GM21360 (cell line): Measurements from ENCODE around the gene HKDC1.
A peak's percentile ranks its signal among the peaks of the same experiment; 100 is the strongest.
"Not testable (repeated sequence)": the region's sequence is repeated elsewhere in the genome, so short reads cannot be mapped to it uniquely, and the experiment has no call there.

Source experiments
- ATAC-seq: cut with Tn5 transposase; IDR thresholded peaks from one replicate; pipeline ENCODE4 v1.9.1; 2021; ENCODE audit warnings: mild to moderate bottlenecking, moderate library complexity; ENCODE audit not compliant: unreplicated experiment

Gene HKDC1

GRCh38 chr10:69220041-69220451, at the start of gene HKDC1:
TSS of gene HKDC1 (plus strand) at chr10:69220332. CDS start at chr10:69220436, 104 bp downstream.
- no peak for ATAC-seq

- ATAC-seq = no peak
These were observed 47.7 kb upstream of the HKDC1 start for GRCh38 chr10:69172241-69172982.

- not testable (repeated sequence) for ATAC-seq
These were observed 44.8 kb upstream of the HKDC1 start for GRCh38 chr10:69175326-69175725.

GRCh38 chr10:69176823-69177222, 43.3 kb upstream of the HKDC1 start:
- ATAC-seq = no peak

DNA sequence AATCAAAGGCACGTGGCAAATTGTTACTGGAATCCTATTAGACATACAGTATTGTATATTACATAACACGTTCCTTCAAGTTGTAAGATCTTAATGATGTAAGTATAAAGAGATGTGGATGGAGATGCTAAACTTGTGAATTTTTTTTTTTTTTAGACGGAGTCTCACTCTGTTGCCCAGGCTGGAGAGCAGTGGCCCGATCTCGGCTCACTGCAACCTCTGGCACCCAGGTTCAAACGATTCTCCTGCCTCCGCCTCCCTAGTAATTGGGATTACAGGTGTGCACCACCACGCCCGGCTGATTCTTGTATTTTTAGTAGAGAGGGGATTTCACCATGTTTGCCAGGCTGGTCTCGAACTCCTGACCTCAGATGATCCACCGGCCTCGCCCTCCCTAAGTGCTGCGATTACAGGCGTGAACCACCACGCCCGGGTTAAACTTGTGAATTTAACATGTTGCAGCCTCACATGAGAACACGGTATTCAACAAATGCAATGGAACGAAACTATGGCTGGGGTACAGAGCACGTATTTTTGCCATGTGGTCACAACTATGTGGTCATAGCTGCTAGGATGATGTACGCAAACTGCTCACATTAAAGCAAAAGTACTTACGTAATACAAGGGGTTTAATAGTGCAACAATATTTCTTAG, 40.9 kb upstream of the HKDC1 start:
- peak; percentile 22 for ATAC-seq

- ATAC-seq = peak; percentile 74
These were observed 40.2 kb upstream of the HKDC1 start, which contains the start of gene SUPV3L1 for GRCh38 chr10:69179743-69180524. TSS of gene SUPV3L1 (plus strand) at chr10:69180234. CDS start at chr10:69180292, 58 bp downstream.

DNA sequence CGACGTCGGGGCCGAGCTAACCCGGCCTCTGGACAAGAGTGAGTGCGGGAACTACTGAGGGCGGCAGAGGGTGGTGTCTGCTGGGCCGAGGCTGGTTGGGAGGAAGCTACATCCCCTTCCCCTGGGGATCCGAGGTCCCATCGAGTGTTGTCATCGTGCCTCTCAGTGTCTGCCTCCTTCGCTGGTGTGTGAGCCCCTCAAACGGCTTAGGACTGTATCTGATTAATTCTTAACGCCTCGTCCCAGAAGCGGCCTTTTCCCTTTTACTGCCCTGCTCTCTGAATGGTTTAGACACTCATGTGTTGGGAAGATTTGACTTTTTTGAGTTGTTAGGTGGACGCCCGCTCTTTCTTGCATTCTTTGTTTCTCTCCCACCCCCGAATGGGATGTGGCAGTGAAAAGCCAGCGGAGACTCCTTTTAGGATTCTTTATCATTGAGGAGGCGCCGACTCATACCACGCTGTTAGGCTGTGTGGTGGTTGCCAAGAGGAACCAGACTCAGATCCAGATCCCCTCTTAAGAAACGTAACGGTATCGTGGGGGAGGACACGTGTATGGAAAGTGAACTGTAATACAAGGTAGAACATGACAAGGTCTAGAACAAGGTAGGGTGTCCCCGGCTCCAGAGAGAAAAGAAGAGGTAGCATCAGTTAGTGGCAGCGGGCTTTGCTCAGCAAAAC, 39.5 kb upstream of the HKDC1 start:
- ATAC-seq = peak; percentile 31

DNA sequence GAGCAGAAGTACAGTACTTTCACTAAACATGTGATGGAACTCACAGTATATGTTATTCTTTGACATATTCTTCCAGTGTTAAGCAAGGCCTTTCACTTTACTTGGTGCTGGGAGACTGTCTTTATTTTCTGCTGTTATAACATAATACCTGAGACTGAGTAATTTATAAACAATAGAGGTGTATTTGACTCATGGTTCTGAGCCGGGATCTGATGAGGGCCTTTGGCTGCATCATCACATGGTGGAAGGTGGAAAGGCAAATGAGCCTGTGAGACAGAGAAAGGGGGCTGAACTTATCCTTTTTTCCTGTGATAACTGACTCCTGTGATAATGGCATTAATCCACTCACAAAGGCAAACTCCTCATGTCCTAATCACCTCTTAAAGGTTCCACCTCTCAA, 38.7 kb upstream of the HKDC1 start:
- ATAC-seq = no peak

DNA sequence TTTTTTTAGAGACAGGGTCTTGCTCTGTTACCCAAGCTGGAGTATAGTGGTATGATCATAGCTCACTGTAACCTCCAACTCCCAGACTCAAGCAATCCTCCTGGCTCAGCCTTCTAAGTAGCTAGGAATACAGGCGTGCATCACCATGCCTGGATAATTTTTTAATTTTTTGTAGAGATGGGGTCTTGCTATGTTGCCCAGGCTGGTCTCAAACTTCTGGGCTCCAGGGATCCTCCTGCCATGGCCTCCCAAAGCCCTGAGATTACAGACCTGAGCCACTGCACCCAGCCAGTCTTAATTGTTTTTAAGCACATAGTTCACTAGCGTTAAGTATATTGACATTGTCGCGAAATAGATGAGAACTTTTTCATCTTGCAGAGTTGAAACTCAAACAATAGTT, 38.1 kb upstream of the HKDC1 start:
- ATAC-seq = no peak

DNA sequence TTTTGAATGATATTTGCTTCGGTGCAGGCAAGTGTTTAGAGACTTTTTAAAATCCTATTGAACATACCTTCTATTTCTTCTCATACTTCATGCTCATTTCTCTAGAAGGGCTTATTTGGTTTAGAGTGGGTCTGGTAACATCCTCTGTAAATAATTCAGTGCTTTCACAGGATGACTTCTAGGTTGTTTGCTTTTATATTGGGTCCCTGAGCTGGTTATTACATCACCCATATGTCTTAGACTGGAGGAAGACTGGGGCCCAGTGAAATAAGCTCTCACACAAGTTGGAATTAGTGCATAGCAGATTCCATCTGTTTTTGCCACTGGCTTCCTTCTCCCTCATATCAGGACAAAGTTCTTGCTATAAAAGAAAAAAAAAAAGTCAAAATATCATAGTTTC, 33.6 kb upstream of the HKDC1 start:
- no peak for ATAC-seq

- no peak for ATAC-seq
These were observed 19.1 kb upstream of the HKDC1 start for GRCh38 chr10:69201045-69201444.

GRCh38 chr10:69202332-69202731, 17.8 kb upstream of the HKDC1 start:
- no peak for ATAC-seq

- no peak for ATAC-seq
These were observed 11.4 kb upstream of the HKDC1 start for GRCh38 chr10:69208761-69209160.

DNA sequence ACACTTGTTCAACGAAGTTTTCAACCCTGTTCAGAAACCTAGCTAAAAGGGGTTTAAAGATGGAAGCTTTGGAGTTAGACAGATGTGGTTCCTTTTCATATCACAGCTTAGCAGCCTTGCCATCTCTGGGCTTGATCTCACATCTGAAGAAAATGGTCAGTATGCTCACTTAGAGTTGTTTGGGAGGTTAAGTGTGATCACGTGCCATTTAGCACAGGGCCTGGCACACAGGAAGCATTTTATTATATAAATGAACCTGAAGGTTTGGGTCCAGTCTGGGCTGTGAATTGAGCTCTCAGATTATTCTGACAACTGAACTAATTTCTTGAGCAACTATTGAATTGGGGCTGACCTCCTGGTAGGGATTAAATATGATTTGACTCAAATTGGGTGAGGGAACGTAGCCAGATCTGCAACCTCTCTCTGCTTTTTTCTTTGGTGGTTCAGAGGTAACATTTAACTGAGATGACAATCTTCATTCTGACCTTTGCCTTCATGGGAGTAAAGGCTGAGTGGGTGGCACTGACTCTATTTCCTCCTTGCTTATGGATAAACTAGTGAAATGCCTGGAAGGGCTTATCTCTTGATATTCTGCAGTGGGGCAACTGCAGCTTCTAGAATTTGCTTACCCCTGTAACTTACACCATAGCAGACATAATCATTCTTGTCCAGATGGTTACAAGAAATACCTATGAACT, 10.2 kb upstream of the HKDC1 start:
- ATAC-seq = no peak

GRCh38 chr10:69211104-69211503, 9.0 kb upstream of the HKDC1 start:
- no peak for ATAC-seq

DNA sequence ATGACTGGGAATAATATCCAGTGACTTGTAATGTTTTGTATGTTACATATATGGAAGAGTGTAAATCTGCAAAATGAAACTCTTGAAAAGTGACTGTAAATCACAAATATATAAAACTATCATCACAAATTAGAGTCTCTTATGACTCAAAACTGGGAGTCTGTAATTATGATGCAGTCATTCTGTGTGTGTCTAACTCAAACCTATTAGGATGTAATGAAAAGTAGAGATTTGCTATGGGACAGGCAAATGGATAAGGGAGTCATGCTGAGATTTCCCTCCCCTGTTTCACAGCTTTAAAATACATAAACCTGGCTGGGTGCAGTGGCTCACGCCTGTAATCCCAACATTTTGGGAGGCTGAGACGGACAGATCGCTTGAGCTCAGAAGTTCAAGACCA, 8.6 kb upstream of the HKDC1 start:
- ATAC-seq = no peak

DNA sequence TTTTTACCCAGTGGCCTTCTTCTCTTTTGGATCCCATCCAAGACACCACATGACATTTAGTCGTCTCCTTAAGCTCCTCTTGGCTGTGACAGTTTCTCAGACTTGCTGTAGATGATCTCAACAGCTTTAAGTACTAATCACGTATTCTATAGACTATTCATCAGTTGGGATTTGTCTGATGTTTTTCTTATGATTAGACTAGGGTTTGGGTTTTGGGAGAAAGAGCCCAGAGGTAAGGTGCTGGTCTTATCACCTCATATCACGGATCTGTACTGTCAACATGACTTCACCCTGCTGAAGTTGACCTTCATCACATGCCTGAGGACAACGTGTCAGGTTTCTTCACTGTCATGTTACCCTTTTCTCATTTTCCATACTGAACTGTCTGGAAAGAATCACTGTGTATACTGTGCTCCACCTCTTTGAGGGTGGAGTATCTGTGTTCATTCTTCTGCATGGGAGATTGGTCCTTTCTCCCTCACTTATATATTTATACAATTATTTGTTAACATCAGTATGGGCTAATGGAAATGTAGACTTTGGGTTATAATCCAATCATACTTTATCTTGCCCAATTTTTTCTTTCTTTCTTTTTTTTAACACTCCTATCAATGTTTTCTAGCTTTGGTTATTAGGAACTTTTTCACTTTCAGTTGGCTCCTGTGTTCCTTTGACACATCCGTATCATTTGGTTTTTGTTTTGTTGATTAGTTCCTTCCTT, 6.4 kb upstream of the HKDC1 start:
- ATAC-seq = no peak

GRCh38 chr10:69214666-69215131, 5.4 kb upstream of the HKDC1 start:
- ATAC-seq = no peak

GRCh38 chr10:69215405-69216171, 4.5 kb upstream of the HKDC1 start:
- ATAC-seq = no peak
